WERI-Rb-1 (cell line): ENCODE data around the gene CRADD.

Source experiments
- DNase-seq: peaks from one replicate; pipeline ENCODE4 v3.0.0-alpha.2; 2020
- H3K27ac ChIP-seq: fragments of 250-450 bp; sonication (Bioruptor Pico); 2 replicates; pipeline ENCODE4 v1.5.1; 2020; ENCODE audit warnings: mild to moderate bottlenecking, moderate library complexity
- H3K27me3 ChIP-seq: fragments of 250-450 bp; sonication (Bioruptor Pico); 2 replicates; pipeline ENCODE4 v1.5.1; 2021; ENCODE audit warnings: mild to moderate bottlenecking, low read depth, moderate library complexity; ENCODE audit not compliant: insufficient read depth, severe bottlenecking
- H3K36me3 ChIP-seq: fragments of 250-450 bp; sonication (Bioruptor Pico); 2 replicates; pipeline ENCODE4 v1.5.1; 2020; ENCODE audit warnings: mild to moderate bottlenecking, moderate library complexity
- H3K4me3 ChIP-seq: 2 replicates; pipeline ENCODE4 v1.5.1; 2011; ENCODE audit warnings: low read depth, mild to moderate bottlenecking, control low read depth, low read length
- H3K9me3 ChIP-seq: fragments of 250-450 bp; sonication (Bioruptor Pico); 2 replicates; pipeline ENCODE4 v1.5.1; 2021; ENCODE audit warnings: mild to moderate bottlenecking, moderate library complexity; ENCODE audit not compliant: severe bottlenecking
- TF ChIP-seq, protein P1 (sequence below): IDR thresholded peaks from 2 replicates; pipeline ENCODE4 v1.5.1; 2011; ENCODE audit warnings: low read depth, mild to moderate bottlenecking, control low read depth, inconsistent platforms, low read length

Gene CRADD

GRCh38 chr12:93937812-93938211 is 260.6 kb downstream of the CRADD start:
- DNase-seq = no peak
- Histone ChIP-seq H3K9me3 (no peaks in the 10 kb centered on the region), H3K27me3 (no peaks in the 10 kb centered on the region), H3K4me3 (no peak overlapping the region), H3K36me3 (no peaks in the 10 kb centered on the region), H3K27ac (no peak overlapping the region)
- TF ChIP-seq, protein P1, sequence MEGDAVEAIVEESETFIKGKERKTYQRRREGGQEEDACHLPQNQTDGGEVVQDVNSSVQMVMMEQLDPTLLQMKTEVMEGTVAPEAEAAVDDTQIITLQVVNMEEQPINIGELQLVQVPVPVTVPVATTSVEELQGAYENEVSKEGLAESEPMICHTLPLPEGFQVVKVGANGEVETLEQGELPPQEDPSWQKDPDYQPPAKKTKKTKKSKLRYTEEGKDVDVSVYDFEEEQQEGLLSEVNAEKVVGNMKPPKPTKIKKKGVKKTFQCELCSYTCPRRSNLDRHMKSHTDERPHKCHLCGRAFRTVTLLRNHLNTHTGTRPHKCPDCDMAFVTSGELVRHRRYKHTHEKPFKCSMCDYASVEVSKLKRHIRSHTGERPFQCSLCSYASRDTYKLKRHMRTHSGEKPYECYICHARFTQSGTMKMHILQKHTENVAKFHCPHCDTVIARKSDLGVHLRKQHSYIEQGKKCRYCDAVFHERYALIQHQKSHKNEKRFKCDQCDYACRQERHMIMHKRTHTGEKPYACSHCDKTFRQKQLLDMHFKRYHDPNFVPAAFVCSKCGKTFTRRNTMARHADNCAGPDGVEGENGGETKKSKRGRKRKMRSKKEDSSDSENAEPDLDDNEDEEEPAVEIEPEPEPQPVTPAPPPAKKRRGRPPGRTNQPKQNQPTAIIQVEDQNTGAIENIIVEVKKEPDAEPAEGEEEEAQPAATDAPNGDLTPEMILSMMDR = no peak

GRCh38 chr12:93938317-93938716 is 261.1 kb downstream of the CRADD start:
- Histone ChIP-seq H3K27me3 (no peaks in the 10 kb centered on the region), H3K9me3 (no peaks in the 10 kb centered on the region), H3K27ac (no peak overlapping the region), H3K4me3 (no peak overlapping the region), H3K36me3 (no peaks in the 10 kb centered on the region)
- TF ChIP-seq, protein P1 = no peak
- no peak for DNase-seq

DNA sequence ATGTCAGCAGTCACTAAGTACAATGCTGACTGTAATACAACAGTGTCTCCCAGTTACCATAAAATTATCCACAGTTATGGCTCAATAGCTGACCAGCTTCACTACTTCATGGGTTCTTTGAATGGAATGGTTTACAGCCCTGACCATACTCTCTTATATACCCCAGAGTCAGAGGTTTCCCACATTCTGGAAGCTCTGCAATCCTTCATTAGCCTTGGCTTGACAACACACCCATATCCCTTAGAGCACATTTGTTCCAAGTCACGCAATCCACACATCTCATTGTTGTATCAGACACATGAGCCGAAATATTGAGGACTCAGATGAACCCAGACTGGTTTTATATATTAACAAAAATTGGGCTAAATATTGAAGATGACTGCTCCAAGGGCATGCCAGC is 261.8 kb downstream of the CRADD start:
- Histone ChIP-seq H3K27ac (no peak overlapping the region), H3K36me3 (no peaks in the 10 kb centered on the region), H3K4me3 (no peak overlapping the region), H3K27me3 (no peaks in the 10 kb centered on the region), H3K9me3 (no peaks in the 10 kb centered on the region)
- DNase-seq = no peak
- TF ChIP-seq, protein P1 = no peak

- Histone ChIP-seq H3K27me3 (no peaks in the 10 kb centered on the region), H3K36me3 (no peaks in the 10 kb centered on the region), H3K4me3 (no peak overlapping the region), H3K27ac (no peak overlapping the region), H3K9me3 (no peaks in the 10 kb centered on the region)
- TF ChIP-seq, protein P1 = no peak
- no peak for DNase-seq
Observed at GRCh38 chr12:93939641-93940325, 262.6 kb downstream of the CRADD start.

GRCh38 chr12:93943780-93944179 is 266.6 kb downstream of the CRADD start:
- no peak overlapping the region for H3K27ac ChIP-seq
- H3K27me3 ChIP-seq = no peaks in the 10 kb centered on the region
- no peak overlapping the region for H3K4me3 ChIP-seq
- no peak for DNase-seq
- H3K9me3 ChIP-seq = no peaks in the 10 kb centered on the region
- no peaks in the 10 kb centered on the region for H3K36me3 ChIP-seq
- TF ChIP-seq, protein P1 = no peak

- no peaks in the 10 kb centered on the region for H3K36me3 ChIP-seq
- H3K27ac ChIP-seq = no peak overlapping the region
- TF ChIP-seq, protein P1 = no peak
- no peak for DNase-seq
- H3K27me3 ChIP-seq = no peaks in the 10 kb centered on the region
- H3K4me3 ChIP-seq = no peak overlapping the region
- H3K9me3 ChIP-seq = no peaks in the 10 kb centered on the region
Observed at GRCh38 chr12:93944201-93944600, 267.0 kb downstream of the CRADD start.
